PC-9 (cell line): Measurements from ENCODE around the gene ZNF774. TPM values are rescaled to one million over a fixed set of nuclear protein-coding genes. Genes with fewer than 3 reads are reported as not detected.
A peak's percentile ranks its signal among the peaks of the same experiment; 100 is the strongest.

Experiments used
- BruUV-seq: library from RNA; stranded (reverse); fragments of 400-500 nt; replicated peaks from 2 replicates; lab custom pipeline; 2021; lab: Mats Ljungman, UMichigan
- CTCF ChIA-PET: fragments of 300-600 bp; sonication (Branson Sonifier 250); formaldehyde crosslinking; loops from one replicate; lab custom pipeline; 2022; ENCODE audit warnings: antibody characterized with exemption; lab: Charles Lee
- POLR2A ChIA-PET: fragments of 300-600 bp; sonication (Branson Sonifier 250); formaldehyde crosslinking; loops from one replicate; lab custom pipeline; 2022; ENCODE audit warnings: antibody characterized with exemption; ENCODE audit not compliant: unreplicated experiment; lab: Charles Lee
- DNase-seq, 2 experiments: peaks; one replicate each; pipeline versions ENCODE4 v3.0.0 to v3.0.0-alpha.2; 2015 to 2022; ENCODE audit warnings: mixed read lengths in 1 of 2
- H2AFZ ChIP-seq: fragments of 200-600 bp; sonication (generic); 2 replicates; pipeline ENCODE4 v1.8.1; 2017; ENCODE audit warnings: antibody characterized with exemption
- H3F3A ChIP-seq: fragments of 200-600 bp; sonication (generic); 2 replicates; pipeline ENCODE4 v1.8.1; 2017; ENCODE audit warnings: antibody characterized with exemption, mild to moderate bottlenecking, low read depth; ENCODE audit not compliant: insufficient read depth
- H3K27ac ChIP-seq: fragments of 200-600 bp; sonication (generic); 2 replicates; pipeline ENCODE4 v1.6.1; 2016; ENCODE audit warnings: mixed run types
- H3K27me3 ChIP-seq: fragments of 200-600 bp; sonication (generic); 2 replicates; pipeline ENCODE4 v1.6.1; 2016; ENCODE audit warnings: low read depth, mixed run types; ENCODE audit not compliant: insufficient read depth
- H3K36me3 ChIP-seq: fragments of 200-600 bp; sonication (generic); 2 replicates; pipeline ENCODE4 v1.6.1; 2016; ENCODE audit warnings: low read depth, mixed run types
- H3K4me1 ChIP-seq: fragments of 200-600 bp; sonication (generic); replicated peaks from 2 replicates; pipeline ENCODE4 v1.6.1; 2016; ENCODE audit warnings: mixed run types; ENCODE audit not compliant: insufficient read depth
- H3K4me2 ChIP-seq: fragments of 200-600 bp; sonication (generic); 2 replicates; pipeline ENCODE4 v1.6.1; 2017; ENCODE audit warnings: mixed run types
- H3K4me3 ChIP-seq: fragments of 200-600 bp; sonication (generic); 2 replicates; pipeline ENCODE4 v1.6.1; 2016; ENCODE audit warnings: mixed run types
- H3K79me2 ChIP-seq: fragments of 200-600 bp; sonication (generic); 2 replicates; pipeline ENCODE4 v1.6.1; 2017; ENCODE audit warnings: low read depth, mixed run types
- H3K9me2 ChIP-seq: fragments of 200-600 bp; sonication (generic); 2 replicates; pipeline ENCODE4 v1.8.1; 2017; ENCODE audit warnings: mild to moderate bottlenecking; ENCODE audit not compliant: insufficient read depth
- H3K9me3 ChIP-seq: fragments of 200-600 bp; sonication (generic); 2 replicates; pipeline ENCODE4 v1.8.1; 2016; ENCODE audit warnings: low read depth; ENCODE audit not compliant: insufficient read depth
- H4K20me1 ChIP-seq: fragments of 200-600 bp; sonication (generic); 2 replicates; pipeline ENCODE4 v1.8.1; 2017; ENCODE audit not compliant: insufficient read depth
- CTCF ChIP-seq: fragments of 200-600 bp; sonication (generic); conservative IDR thresholded peaks from 2 replicates; pipeline ENCODE4 v1.6.1; 2017; ENCODE audit warnings: mixed run types, antibody characterized with exemption, mild to moderate bottlenecking, moderate library complexity
- EZH2 ChIP-seq: fragments of 200-600 bp; sonication (generic); IDR thresholded peaks from 2 replicates; pipeline ENCODE4 v1.8.0; 2017; ENCODE audit warnings: antibody characterized with exemption, low read depth
- intact Hi-C: fragments of 100-400 bp; cut with micrococcal nuclease; formaldehyde crosslinking; loops from one replicate; pipeline ENCODE4 v1.10.0; 2022; ENCODE audit not compliant: unreplicated experiment
- total RNA-seq: library from RNA; stranded (reverse); gene quantifications from 2 replicates; pipeline ENCODE4 v1.2.3, GENCODE V29; 2021

The ZNF774 gene
- total RNA-seq, 1 experiment from 2014 or later, result 6.3 TPM

GRCh38 chr15:90354986-90355385 lies 2.9 kb downstream of the ZNF774 start:
- Histone ChIP-seq H3K27ac (no peak overlapping the region), H2AFZ (no peak overlapping the region), H3K4me2 (no peak overlapping the region), H4K20me1 (no peaks in the 10 kb centered on the region), H3K9me3 (no peaks in the 10 kb centered on the region), H3K79me2 (peaks cover 6% of the 10 kb centered on the region; the same call in 1 of the 2 replicates), H3F3A (peaks cover 13% of the 10 kb centered on the region; the same call in 1 of the 2 replicates), H3K4me1 (peaks cover 21% of the 10 kb centered on the region), H3K9me2 (no peaks in the 10 kb centered on the region), H3K4me3 (no peak overlapping the region), H3K27me3 (no peaks in the 10 kb centered on the region), H3K36me3 (peaks cover 6% of the 10 kb centered on the region; the same call in 1 of the 2 replicates)
- intact Hi-C loops, result no loop called here
- no peak for DNase-seq
- TF ChIP-seq CTCF (no peak), EZH2 (no peak)
- ChIA-PET POLR2A (interaction anchor here (0.7 kb wide), 1 partner anchor 136 kb away, joined by 5 read pairs; no protein-coding TSS in a partner anchor), CTCF (interaction anchor here (0.6 kb wide), 1 partner anchor 857 kb away, joined by 3 read pairs; no protein-coding TSS in a partner anchor)
- no TSS peak for BruUV-seq

GRCh38 chr15:90358124-90359033 lies 6.3 kb downstream of the ZNF774 start:
- DNase-seq, result peak in 1 of 2 experiments; percentile 37
- intact Hi-C loops, result no loop called here

More at GRCh38 chr15:90358124-90359033, 6.3 kb downstream of the ZNF774 start:
- Histone ChIP-seq H3K4me2 (no peak overlapping the region), H3K79me2 (peaks cover 6% of the 10 kb centered on the region; the same call in 1 of the 2 replicates), H3K27me3 (no peaks in the 10 kb centered on the region), H3K36me3 (peaks cover 8% of the 10 kb centered on the region; the same call in 1 of the 2 replicates), H3K4me1 (peaks cover 32% of the 10 kb centered on the region), H3F3A (peaks cover 18% of the 10 kb centered on the region), H2AFZ (no peak overlapping the region), H3K9me2 (no peaks in the 10 kb centered on the region), H3K27ac (peak overlapping the region; percentile 66), H4K20me1 (no peaks in the 10 kb centered on the region), H3K4me3 (no peak overlapping the region), H3K9me3 (no peaks in the 10 kb centered on the region)
- TF ChIP-seq EZH2 (no peak), CTCF (no peak)
- BruUV-seq, result no TSS peak
- CTCF ChIA-PET, result interaction anchor here (0.6 kb wide), 2 partner anchors 319 to 545 kb away, joined by 3 read pairs; partner anchors contain the start of gene MAN2A2
- POLR2A ChIA-PET, result no interaction called here
